A549 (cell line): ENCODE data around the gene P2RX3. TPM values are rescaled to one million over a fixed set of nuclear protein-coding genes. Genes with fewer than 3 reads are reported as not detected.

Experiments used
- ATAC-seq, 2 experiments: fragments of 200-7000 bp in 1 of 2; fragments of >200 bp in 1 of 2; cut with Nextera tagmentation in 1 of 2; cut with Tn5 transposase in 1 of 2; 3 replicates each; pipeline versions ENCODE4 v1.8.0 to v1.9.1; 2018 to 2020; ENCODE audit warnings: mild to moderate bottlenecking in 1 of 2, moderate library complexity in 1 of 2
- CTCF ChIA-PET: fragments of 300-600 bp; sonication (Branson Sonifier 250); formaldehyde crosslinking; extraction: SDS; loops from one replicate; lab custom pipeline; 2021; ENCODE audit warnings: antibody characterized with exemption, inconsistent platforms; lab: Yijun Ruan, JAX
- POLR2A ChIA-PET: fragments of 350-600 bp; formaldehyde crosslinking; extraction: SDS; loops from one replicate; lab custom pipeline; 2021; ENCODE audit warnings: antibody characterized with exemption, inconsistent platforms; lab: Yijun Ruan, JAX
- DNase-seq, 2 experiments: peaks; one replicate each; pipeline versions ENCODE4 v3.0.0 to v3.0.0-alpha.2; 2011 to 2016; ENCODE audit warnings: low read depth in 1 of 2, low spot score in 1 of 2
- FAIRE-seq: peaks from 2 replicates; lab custom pipeline; 2011; peaks lifted over from hg19 to GRCh38; lab: Jason Lieb, UNC
- H3K27ac ChIP-seq, 2 experiments: fragments of >200 bp; sonication (Bioruptor Twin); formaldehyde crosslinking; 3 replicates each; pipeline ENCODE4 v1.5.1; 2016 to 2017
- H3K4me1 ChIP-seq: fragments of >200 bp; sonication (Bioruptor Twin); formaldehyde crosslinking; 3 replicates; pipeline ENCODE4 v1.6.1; 2016
- H3K4me2 ChIP-seq: fragments of >200 bp; sonication (Bioruptor Twin); formaldehyde crosslinking; 3 replicates; pipeline ENCODE4 v1.6.1; 2016
- H3K4me3 ChIP-seq: fragments of >200 bp; sonication (Bioruptor Twin); formaldehyde crosslinking; 3 replicates; pipeline ENCODE4 v1.5.1; 2016
- H3K9me3 ChIP-seq: fragments of >200 bp; sonication (Bioruptor Twin); formaldehyde crosslinking; 3 replicates; pipeline ENCODE4 v1.6.1; 2016
- ATOH8 ChIP-seq: fragments of 250-450 bp; sonication (Bioruptor Pico); IDR thresholded peaks from 2 replicates; pipeline ENCODE4 v1.5.0; 2020; ENCODE audit warnings: low read depth, mild to moderate bottlenecking, moderate library complexity
- CBX2 ChIP-seq: fragments of 200-600 bp; sonication (generic); IDR thresholded peaks from 2 replicates; pipeline ENCODE4 v1.6.1; 2016; ENCODE audit warnings: low read depth, mild to moderate bottlenecking, borderline replicate concordance
- CHD2 ChIP-seq: fragments of 150-350 bp; IDR thresholded peaks from 2 replicates; pipeline ENCODE4 v1.6.1; 2014; ENCODE audit warnings: low read length; ENCODE audit not compliant: partially characterized antibody
- EHMT2 ChIP-seq: fragments of 200-600 bp; sonication (generic); IDR thresholded peaks from 2 replicates; pipeline ENCODE4 v1.6.1; 2016; ENCODE audit warnings: antibody characterized with exemption, low read depth, mild to moderate bottlenecking, moderate library complexity
- GATA3 ChIP-seq: IDR thresholded peaks from 2 replicates; pipeline ENCODE4 v1.6.1; 2012; ENCODE audit warnings: borderline replicate concordance
- HDAC2 ChIP-seq: fragments of 200-600 bp; sonication (generic); IDR thresholded peaks from 2 replicates; pipeline ENCODE4 v1.6.1; 2016
- HES2 ChIP-seq: fragments of >200 bp; sonication (Bioruptor Twin); formaldehyde crosslinking; IDR thresholded peaks from 2 replicates; pipeline ENCODE4 v1.6.1; 2016
- HOXB13 ChIP-seq: fragments of 250-450 bp; sonication (Bioruptor Pico); IDR thresholded peaks from 2 replicates; pipeline ENCODE4 v1.5.0; 2020; ENCODE audit warnings: low read depth, mild to moderate bottlenecking, moderate library complexity
- MAZ ChIP-seq: fragments of 150-350 bp; IDR thresholded peaks from 2 replicates; pipeline ENCODE4 v1.6.1; 2014; ENCODE audit warnings: antibody characterized with exemption, low read depth, low read length, borderline replicate concordance
- NPAS2 ChIP-seq: fragments of 250-450 bp; sonication (Bioruptor Pico); IDR thresholded peaks from 2 replicates; pipeline ENCODE4 v1.8.0; 2022; ENCODE audit warnings: mild to moderate bottlenecking, moderate library complexity, borderline replicate concordance
- NR3C1 ChIP-seq: fragments of >200 bp; sonication (Bioruptor Twin); formaldehyde crosslinking; IDR thresholded peaks from 3 replicates; pipeline ENCODE4 v1.6.1; 2017
- PBX3 ChIP-seq: IDR thresholded peaks from 2 replicates; pipeline ENCODE4 v1.6.1; 2012
- PHF8 ChIP-seq: fragments of 200-600 bp; sonication (generic); IDR thresholded peaks from 2 replicates; pipeline ENCODE4 v1.6.1; 2016; ENCODE audit warnings: low read depth, mild to moderate bottlenecking, antibody characterized with exemption, moderate library complexity, borderline replicate concordance
- POLR2AphosphoS2 ChIP-seq: conservative IDR thresholded peaks from 2 replicates; pipeline ENCODE4 v1.6.1; 2012; ENCODE audit warnings: low read length, improper control_type of control experiment, inconsistent platforms
- RCOR1 ChIP-seq: fragments of 150-350 bp; IDR thresholded peaks from 2 replicates; pipeline ENCODE4 v1.6.1; 2014; ENCODE audit warnings: antibody characterized with exemption, low read length, low read depth
- RNF2 ChIP-seq: fragments of 200-600 bp; sonication (generic); IDR thresholded peaks from 2 replicates; pipeline ENCODE4 v1.6.1; 2016; ENCODE audit warnings: low read depth, mild to moderate bottlenecking, antibody characterized with exemption, moderate library complexity, borderline replicate concordance
- TP53 ChIP-seq: fragments of 250-450 bp; sonication (Bioruptor Pico); IDR thresholded peaks from 2 replicates; pipeline ENCODE4 v1.5.0; 2021; ENCODE audit warnings: mild to moderate bottlenecking, moderate library complexity
- USF2 ChIP-seq: fragments of 450-650 bp; IDR thresholded peaks from 2 replicates; pipeline ENCODE4 v1.6.1; 2014; ENCODE audit warnings: antibody characterized with exemption
- ZC3H11A ChIP-seq: fragments of 450-650 bp; IDR thresholded peaks from 2 replicates; pipeline ENCODE4 v1.6.1; 2014; ENCODE audit warnings: antibody characterized with exemption, mild to moderate bottlenecking
- ZFP36 ChIP-seq: fragments of 450-650 bp; IDR thresholded peaks from 2 replicates; pipeline ENCODE4 v1.6.1; 2014; ENCODE audit warnings: borderline replicate concordance; ENCODE audit not compliant: partially characterized antibody
- WGBS: methylation state at CpG from one replicate; pipeline ENCODE4 v1.1.6; 2017; ENCODE audit errors: missing lambda C conversion rate; 5-methylcytosine and 5-hydroxymethylcytosine counted together
- polyA plus RNA-seq, 4 experiments: library from polyadenylated mRNA; depleted of rRNA in 3 of 4; stranded (reverse); fragments of >200 nt; fragmentation: RNase III in 1 of 4; extraction: RNeasy Plus Mini Kit Qiagen cat#74134 plus additional on column Dnase treatment in 1 of 4; gene quantifications; 2 replicates in 3 of 4; 3 replicates in 1 of 4; pipeline ENCODE4 v1.2.3, GENCODE V29; 2011 to 2017

Gene P2RX3
- polyA plus RNA-seq, 2 of the 4 experiments (the other 2 are of a cell fraction): 0.05 to 0.37 TPM

- peaks cover 59% of the 10 kb centered on the region for H3K4me1 ChIP-seq
- ChIA-PET POLR2A (no interaction called here), CTCF (interaction anchor here (1.0 to 2.1 kb wide), 5 partner anchors 10 to 60 kb away, joined by 3 to 7 read pairs (median 4); no protein-coding TSS in a partner anchor)
- no peak overlapping the region for H3K4me3 ChIP-seq
- H3K4me2 ChIP-seq: no peak overlapping the region; the same call in 2 of the 3 replicates
- H3K9me3 ChIP-seq: no peaks in the 10 kb centered on the region
- TF ChIP-seq ZC3H11A: no peak
- TF ChIP-seq RCOR1: no peak
- TF ChIP-seq HOXB13 (CRISPR knock-in tag): no peak
- no peak for TF ChIP-seq PHF8
- TF ChIP-seq RNF2: no peak
- TF ChIP-seq HES2: no peak
- TF ChIP-seq PBX3: no peak
- TF ChIP-seq TP53 (CRISPR knock-in tag): no peak
- no peak for TF ChIP-seq ATOH8 (CRISPR knock-in tag)
- no peak for TF ChIP-seq NPAS2 (CRISPR knock-in tag)
- TF ChIP-seq ZFP36: no peak
- no peak for TF ChIP-seq CBX2
- TF ChIP-seq MAZ: no peak
- DNase-seq: no peak
- H3K27ac ChIP-seq: no peak overlapping the region
- no peak for ATAC-seq
- no peak for FAIRE-seq
- 90% methylated on average over 7 of the region's 10 CpGs for WGBS
Observed at GRCh38 chr11:57308426-57309060, 29.6 kb upstream of the P2RX3 start.

- DNase-seq: no peak
- TF ChIP-seq EHMT2: no peak
- TF ChIP-seq, all 56 proteins: peak for 0
- H3K4me2 ChIP-seq: no peak overlapping the region; the same call in 2 of the 3 replicates
- peaks cover 57% of the 10 kb centered on the region for H3K4me1 ChIP-seq
- CTCF ChIA-PET: interaction anchor here (1.0 to 2.1 kb wide), 4 partner anchors 11 to 60 kb away, joined by 3 to 7 read pairs (median 4); no protein-coding TSS in a partner anchor
- H3K9me3 ChIP-seq: no peaks in the 10 kb centered on the region
- POLR2A ChIA-PET: no interaction called here
- no peak for FAIRE-seq
- no peak for ATAC-seq
- WGBS: 94% methylated on average over 24 of the region's 24 CpGs
- H3K27ac ChIP-seq: peak overlapping the region in 1 of 2 experiments; percentile 93; a peak in 2 of 6 replicates
- H3K4me3 ChIP-seq: no peak overlapping the region
Observed at GRCh38 chr11:57309106-57310059, 28.8 kb upstream of the P2RX3 start.

- FAIRE-seq: no peak
- no peak for ATAC-seq
Observed at GRCh38 chr11:57310091-57310490, 28.1 kb upstream of the P2RX3 start.

More at GRCh38 chr11:57310091-57310490, 28.1 kb upstream of the P2RX3 start:
- CTCF ChIA-PET: interaction anchor here (1.8 to 3.0 kb wide), 2 partner anchors 12 to 61 kb away, joined by 3 to 16 read pairs; no protein-coding TSS in a partner anchor
- Histone ChIP-seq H3K9me3 (no peaks in the 10 kb centered on the region), H3K4me2 (peak overlapping the region; percentile 85), H3K27ac (peak overlapping the region; percentile 70 to 93; a peak in 5 of 6 replicates), H3K4me1 (peaks cover 50% of the 10 kb centered on the region), H3K4me3 (no peak overlapping the region)
- POLR2A ChIA-PET: no interaction called here
- WGBS: 94% methylated on average over 6 of the region's 6 CpGs
- DNase-seq: no peak
- TF ChIP-seq HDAC2: no peak
- no peak for TF ChIP-seq NR3C1
- no peak for TF ChIP-seq POLR2AphosphoS2
- TF ChIP-seq USF2: no peak
- TF ChIP-seq GATA3: no peak
- no peak for TF ChIP-seq CHD2
